ENCODE results near the gene RANBP10. TPM values are rescaled to one million over a fixed set of nuclear protein-coding genes. Genes with fewer than 3 reads are reported as not detected.

RANBP10 gene
- total RNA-seq, 2 experiments from 2014 or later = 12.3 to 20.0 TPM

DNA sequence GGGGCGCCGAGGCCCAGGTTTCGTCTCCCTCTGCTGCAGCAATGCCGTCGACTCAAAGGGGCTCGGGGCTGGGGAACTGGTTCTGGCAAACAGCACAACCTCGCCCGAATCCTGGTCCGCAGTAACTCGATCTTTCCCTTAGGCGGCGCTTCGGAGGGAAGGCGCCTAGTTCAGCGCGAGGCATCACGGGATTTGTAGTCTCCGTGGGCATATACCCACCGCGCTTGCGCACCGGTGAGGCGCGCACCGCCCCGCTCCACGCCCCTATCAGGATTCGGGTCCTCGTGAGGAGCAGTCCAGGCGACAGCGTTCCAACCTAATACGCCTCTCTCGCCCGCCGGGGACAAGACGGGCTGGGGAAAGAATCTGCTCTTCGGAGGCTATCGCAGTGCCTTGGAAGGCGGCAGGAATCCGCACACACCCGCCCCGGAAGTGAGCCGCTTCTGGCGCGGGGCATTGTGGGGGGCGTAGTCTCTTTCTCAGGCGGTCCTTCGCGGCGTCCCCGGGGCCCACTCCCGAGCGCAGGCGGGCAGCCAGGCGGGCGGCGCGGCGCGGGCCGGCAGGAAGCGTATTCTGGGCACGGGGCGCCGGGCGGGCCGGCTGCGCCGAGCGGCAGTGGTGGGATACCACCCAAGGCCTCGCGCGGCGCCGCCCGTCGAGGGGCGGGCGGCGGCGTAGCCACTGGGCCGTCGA, 35.6 kb upstream of the RANBP10 start, which contains the start of gene THAP11:
THAP11 (plus strand) TSS at position 505 of the 693 bp plus-strand sequence. CDS start 235 bp downstream, outside the sequence.
- ChIA-PET CTCF (ENCODE audit: unreplicated experiment) (no interaction called here), POLR2A (no interaction called here)
- Histone ChIP-seq H3K36me3 (ENCODE audit: insufficient read depth, low read length) (peaks cover 6% of the 10 kb centered on the region; the same call in 1 of the 2 replicates), H3K4me2 (ENCODE audit: low read length) (peak within 1 kb of the TSS; percentile 98), H4K20me1 (ENCODE audit: insufficient read depth, low read length) (peaks cover 6% of the 10 kb centered on the region; the same call in 1 of the 2 replicates), H3K9me3 (ENCODE audit: low read length) (no peaks in the 10 kb centered on the region), H3K27ac (ENCODE audit: low read depth, low read length, poor library complexity, severe bottlenecking) (peak within 1 kb of the TSS; percentile 78), H3K4me1 (ENCODE audit: insufficient read depth, low read length, poor library complexity, severe bottlenecking) (peaks cover 37% of the 10 kb centered on the region), H3K79me2 (ENCODE audit: insufficient read depth, low read depth, low read length) (peaks cover 35% of the 10 kb centered on the region), H3K4me3 (ENCODE audit: low read depth, low read length, poor library complexity, severe bottlenecking) (peak within 1 kb of the TSS; percentile 99), H2AFZ (ENCODE audit: low read length) (peak within 1 kb of the TSS; percentile 87), H3K9me2 (ENCODE audit: insufficient read depth, low read length) (no peaks in the 10 kb centered on the region)
- peak; percentile 75 for TF ChIP-seq CTCF (conservative IDR thresholded peaks at IDR 0.05; ENCODE audit: low read length)
- no peak for TF ChIP-seq EZH2phosphoT487 (IDR thresholded peaks at IDR 0.05; ENCODE audit: borderline replicate concordance, low read depth, low read length)
- no TSS peak for BruUV-seq (replicated peaks)
- peak; percentile 97 for DNase-seq (ENCODE audit: low spot score)
- intact Hi-C loops (cut with micrococcal nuclease; ENCODE audit: unreplicated experiment) = loop anchor here (2.0 kb wide), 1 partner anchor 87 kb away; no protein-coding TSS in a partner anchor

GRCh38 chr16:67841198-67841815, 34.9 kb upstream of the RANBP10 start:
- Histone ChIP-seq H3K79me2 (ENCODE audit: insufficient read depth, low read depth, low read length) (peaks cover 35% of the 10 kb centered on the region), H3K27ac (ENCODE audit: low read depth, low read length, poor library complexity, severe bottlenecking) (no peak overlapping the region), H3K4me3 (ENCODE audit: low read depth, low read length, poor library complexity, severe bottlenecking) (peak overlapping the region; percentile 99), H3K4me1 (ENCODE audit: insufficient read depth, low read length, poor library complexity, severe bottlenecking) (peaks cover 37% of the 10 kb centered on the region), H3K36me3 (ENCODE audit: insufficient read depth, low read length) (peaks cover 6% of the 10 kb centered on the region; the same call in 1 of the 2 replicates), H3K4me2 (ENCODE audit: low read length) (peak overlapping the region; percentile 98), H2AFZ (ENCODE audit: low read length) (peak overlapping the region; percentile 87), H4K20me1 (ENCODE audit: insufficient read depth, low read length) (peaks cover 6% of the 10 kb centered on the region; the same call in 1 of the 2 replicates), H3K9me2 (ENCODE audit: insufficient read depth, low read length) (no peaks in the 10 kb centered on the region), H3K9me3 (ENCODE audit: low read length) (no peaks in the 10 kb centered on the region)
- TF ChIP-seq EZH2phosphoT487 (IDR thresholded peaks at IDR 0.05; ENCODE audit: borderline replicate concordance, low read depth, low read length) (no peak), CTCF (conservative IDR thresholded peaks at IDR 0.05; ENCODE audit: low read length) (no peak)
- CTCF ChIA-PET (ENCODE audit: unreplicated experiment) = no interaction called here
- POLR2A ChIA-PET = interaction anchor here (0.6 kb wide), 1 partner anchor 210 kb away, joined by 7 read pairs; no protein-coding TSS in a partner anchor
- BruUV-seq (replicated peaks) = no TSS peak
- no peak for DNase-seq (ENCODE audit: low spot score)
- intact Hi-C loops (cut with micrococcal nuclease; ENCODE audit: unreplicated experiment) = no loop called here
